ENCODE data around the gene SRSF3. TPM values are rescaled to one million over a fixed set of nuclear protein-coding genes. Genes with fewer than 3 reads are reported as not detected.

The SRSF3 gene
- total RNA-seq, 1 donor from 2014 or later: 297 TPM

DNA sequence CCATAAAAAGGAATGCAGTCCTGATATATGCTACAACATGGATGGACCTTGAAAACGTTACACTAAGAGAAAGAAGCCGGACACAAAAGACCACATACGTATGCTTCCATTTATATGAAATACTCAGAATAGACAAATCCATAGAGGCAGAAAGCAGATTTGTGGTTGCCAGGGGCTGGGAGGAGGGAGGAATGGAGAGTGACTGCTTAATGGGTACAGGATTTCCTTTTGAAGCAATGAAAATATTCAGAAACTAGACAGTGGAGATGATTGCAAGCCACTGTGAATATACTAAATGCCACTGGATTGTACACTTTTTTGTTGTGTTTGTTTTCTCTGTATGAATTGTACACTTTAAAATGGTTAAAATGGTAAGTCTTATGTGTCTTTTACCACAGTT is 54.9 kb downstream of the SRSF3 start:
- H3K4me3 ChIP-seq: no peak overlapping the region
- no peaks in the 10 kb centered on the region for H3K9me3 Mint-ChIP-seq
- no peak overlapping the region for H3K27ac ChIP-seq
- no peaks in the 10 kb centered on the region for H3K27me3 ChIP-seq
- peaks cover 21% of the 10 kb centered on the region for H3K4me1 ChIP-seq
- TF ChIP-seq CTCF (IDR thresholded peaks at IDR 0.05) (no peak), EZH2 (IDR thresholded peaks at IDR 0.05) (no peak), EZH2phosphoT487 (IDR thresholded peaks at IDR 0.05) (no peak)
- no peaks in the 10 kb centered on the region for H4K20me1 ChIP-seq (ENCODE audit: low read depth)
- no peak overlapping the region for H3K4me2 ChIP-seq
- DNase-seq (ENCODE audit: low spot score): no peak
- no peaks in the 10 kb centered on the region for H3K36me3 Mint-ChIP-seq
- no peak overlapping the region for H3K4me3 Mint-ChIP-seq
- no peaks in the 10 kb centered on the region for H3K79me2 ChIP-seq (ENCODE audit: low read depth)
- H3K27ac Mint-ChIP-seq: no peak overlapping the region
- H3K9me3 ChIP-seq (ENCODE audit: low read depth): no peaks in the 10 kb centered on the region
- peaks cover 10% of the 10 kb centered on the region for H3F3A ChIP-seq (ENCODE audit: low read depth)
- peaks cover 5% of the 10 kb centered on the region for H3K27me3 Mint-ChIP-seq (ENCODE audit: insufficient read depth, low read depth)
- no peak overlapping the region for H2AFZ ChIP-seq (replicated peaks)
- H3K4me1 Mint-ChIP-seq: peaks cover 30% of the 10 kb centered on the region
- H3K9ac ChIP-seq: no peak overlapping the region
- H3K36me3 ChIP-seq: no peaks in the 10 kb centered on the region

DNA sequence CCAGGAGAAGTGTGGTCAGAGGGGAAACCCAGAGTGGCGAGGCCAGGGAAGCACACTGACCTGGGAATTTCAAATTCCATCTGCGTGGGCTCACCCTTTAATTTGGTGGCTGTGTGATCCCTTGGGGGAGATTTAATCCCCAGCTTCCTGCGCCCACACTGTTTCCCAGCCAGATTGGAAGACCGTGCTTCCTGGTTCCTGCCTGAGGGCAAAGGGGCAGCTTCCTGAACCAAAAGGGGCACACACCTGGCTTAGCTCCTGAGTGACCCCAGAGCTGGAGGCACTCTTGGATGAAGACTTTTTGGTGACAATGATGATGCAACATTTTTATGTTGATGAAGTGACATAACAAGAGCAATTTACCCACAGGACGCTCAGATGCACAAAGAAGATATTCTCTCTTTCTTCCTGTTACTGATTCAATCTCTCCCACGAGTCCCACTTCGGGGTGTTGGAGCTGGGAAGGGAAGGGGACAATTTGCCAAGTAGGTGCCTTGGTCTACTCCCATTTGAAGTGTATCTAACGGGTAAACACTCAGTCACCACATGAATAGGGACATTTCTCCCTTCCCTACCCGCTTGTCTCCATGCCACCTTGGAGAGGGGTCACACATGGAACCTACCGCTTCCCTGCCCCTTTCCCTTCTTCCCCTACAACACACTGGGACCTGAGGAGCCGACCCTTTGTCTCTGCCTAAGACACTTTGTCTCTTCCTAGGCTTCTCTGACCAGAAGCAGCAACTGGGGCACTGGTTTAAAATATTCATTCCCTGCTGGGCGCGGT is 55.7 kb downstream of the SRSF3 start:
- H3K27ac ChIP-seq: no peak overlapping the region
- no peak overlapping the region for H3K9ac ChIP-seq
- Mint-ChIP-seq H3K36me3 (no peaks in the 10 kb centered on the region), H3K27me3 (ENCODE audit: insufficient read depth, low read depth) (peaks cover 5% of the 10 kb centered on the region), H3K4me3 (no peak overlapping the region), H3K27ac (no peak overlapping the region), H3K9me3 (no peaks in the 10 kb centered on the region), H3K4me1 (peaks cover 25% of the 10 kb centered on the region)
- no peaks in the 10 kb centered on the region for H3K79me2 ChIP-seq (ENCODE audit: low read depth)
- no peak for TF ChIP-seq EZH2phosphoT487 (IDR thresholded peaks at IDR 0.05)
- TF ChIP-seq CTCF (IDR thresholded peaks at IDR 0.05): no peak
- no peak for TF ChIP-seq EZH2 (IDR thresholded peaks at IDR 0.05)
- H3K4me3 ChIP-seq: no peak overlapping the region
- H3K27me3 ChIP-seq: no peaks in the 10 kb centered on the region
- no peaks in the 10 kb centered on the region for H3K9me3 ChIP-seq (ENCODE audit: low read depth)
- H3K36me3 ChIP-seq: no peaks in the 10 kb centered on the region
- peak overlapping the region; percentile 15 for H2AFZ ChIP-seq (replicated peaks)
- DNase-seq (ENCODE audit: low spot score): no peak
- peaks cover 23% of the 10 kb centered on the region for H3K4me1 ChIP-seq
- peaks cover 10% of the 10 kb centered on the region for H3F3A ChIP-seq (ENCODE audit: low read depth)
- H4K20me1 ChIP-seq (ENCODE audit: low read depth): no peaks in the 10 kb centered on the region
- H3K4me2 ChIP-seq: no peak overlapping the region

GRCh38 chr6:36650848-36651478 is 56.8 kb downstream of the SRSF3 start:
- Mint-ChIP-seq H3K27me3 (ENCODE audit: insufficient read depth, low read depth) (peaks cover 5% of the 10 kb centered on the region), H3K4me1 (peaks cover 26% of the 10 kb centered on the region), H3K36me3 (no peaks in the 10 kb centered on the region), H3K4me3 (no peak overlapping the region), H3K27ac (no peak overlapping the region), H3K9me3 (no peaks in the 10 kb centered on the region)
- H3K4me1 ChIP-seq: peaks cover 30% of the 10 kb centered on the region
- H3F3A ChIP-seq (ENCODE audit: low read depth): peaks cover 10% of the 10 kb centered on the region
- no peak overlapping the region for H3K4me2 ChIP-seq
- no peak overlapping the region for H3K9ac ChIP-seq
- H3K27me3 ChIP-seq: no peaks in the 10 kb centered on the region
- H3K9me3 ChIP-seq (ENCODE audit: low read depth): no peaks in the 10 kb centered on the region
- no peak overlapping the region for H3K4me3 ChIP-seq
- H3K27ac ChIP-seq: no peak overlapping the region
- no peak for TF ChIP-seq EZH2 (IDR thresholded peaks at IDR 0.05)
- TF ChIP-seq EZH2phosphoT487 (IDR thresholded peaks at IDR 0.05): no peak
- no peak for TF ChIP-seq CTCF (IDR thresholded peaks at IDR 0.05)
- DNase-seq (ENCODE audit: low spot score): no peak
- no peaks in the 10 kb centered on the region for H3K79me2 ChIP-seq (ENCODE audit: low read depth)
- no peak overlapping the region for H2AFZ ChIP-seq (replicated peaks)
- no peaks in the 10 kb centered on the region for H4K20me1 ChIP-seq (ENCODE audit: low read depth)
- no peaks in the 10 kb centered on the region for H3K36me3 ChIP-seq

All from neural progenitor cell (in vitro differentiated cells).